Measurements from ENCODE around the gene IL17F. TPM values are rescaled to one million over a fixed set of nuclear protein-coding genes. Genes with fewer than 3 reads are reported as not detected.

IL17F gene
- total RNA-seq, 6 experiments from 2014 or later, result not detected

DNA sequence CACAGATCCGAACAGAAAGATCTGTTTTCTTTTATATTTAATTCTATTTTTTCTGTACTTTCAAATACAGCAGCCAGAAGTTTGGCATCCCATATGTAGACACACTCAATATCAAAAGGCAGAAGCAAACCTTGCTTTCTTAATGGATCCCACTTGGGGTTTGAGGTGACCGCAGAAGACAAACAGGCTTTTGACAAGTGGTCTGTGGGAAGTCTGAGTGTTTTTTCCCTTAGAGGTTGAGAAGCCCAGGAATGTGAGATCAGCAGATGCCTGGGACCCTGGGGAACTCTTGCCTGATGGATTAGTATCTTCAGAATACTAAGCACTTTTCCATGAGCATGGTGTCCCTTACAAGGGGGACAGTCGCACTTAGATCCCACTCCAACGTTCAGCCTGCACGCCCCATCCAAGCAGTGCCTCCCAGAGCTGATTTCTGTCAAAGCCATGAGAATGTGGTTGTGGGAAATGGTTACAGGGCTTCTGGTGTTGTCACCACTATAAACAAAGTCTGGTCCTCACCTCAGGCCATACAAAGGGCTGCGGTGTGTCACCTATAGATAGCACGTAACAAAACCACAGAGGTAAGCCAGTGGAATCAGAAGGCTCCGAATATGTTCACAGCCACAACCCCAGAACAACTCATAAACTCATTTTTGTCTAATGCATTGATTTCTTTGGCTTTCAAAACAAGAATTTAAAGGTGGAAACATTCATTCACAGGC is 12.7 kb downstream of the IL17F start:
- DNase-seq, result no peak
- no peak overlapping the region for H3K4me3 Mint-ChIP-seq
- TF ChIP-seq, protein P1, sequence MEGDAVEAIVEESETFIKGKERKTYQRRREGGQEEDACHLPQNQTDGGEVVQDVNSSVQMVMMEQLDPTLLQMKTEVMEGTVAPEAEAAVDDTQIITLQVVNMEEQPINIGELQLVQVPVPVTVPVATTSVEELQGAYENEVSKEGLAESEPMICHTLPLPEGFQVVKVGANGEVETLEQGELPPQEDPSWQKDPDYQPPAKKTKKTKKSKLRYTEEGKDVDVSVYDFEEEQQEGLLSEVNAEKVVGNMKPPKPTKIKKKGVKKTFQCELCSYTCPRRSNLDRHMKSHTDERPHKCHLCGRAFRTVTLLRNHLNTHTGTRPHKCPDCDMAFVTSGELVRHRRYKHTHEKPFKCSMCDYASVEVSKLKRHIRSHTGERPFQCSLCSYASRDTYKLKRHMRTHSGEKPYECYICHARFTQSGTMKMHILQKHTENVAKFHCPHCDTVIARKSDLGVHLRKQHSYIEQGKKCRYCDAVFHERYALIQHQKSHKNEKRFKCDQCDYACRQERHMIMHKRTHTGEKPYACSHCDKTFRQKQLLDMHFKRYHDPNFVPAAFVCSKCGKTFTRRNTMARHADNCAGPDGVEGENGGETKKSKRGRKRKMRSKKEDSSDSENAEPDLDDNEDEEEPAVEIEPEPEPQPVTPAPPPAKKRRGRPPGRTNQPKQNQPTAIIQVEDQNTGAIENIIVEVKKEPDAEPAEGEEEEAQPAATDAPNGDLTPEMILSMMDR (IDR thresholded peaks at IDR 0.05), result no peak
- H3K27ac Mint-ChIP-seq, result no peak overlapping the region
- H3K36me3 Mint-ChIP-seq (ENCODE audit: low read depth), result no peaks in the 10 kb centered on the region
- peaks cover 9% of the 10 kb centered on the region for H3K27me3 Mint-ChIP-seq (ENCODE audit: insufficient read depth)
- no peaks in the 10 kb centered on the region for H3K9me3 Mint-ChIP-seq
- no peaks in the 10 kb centered on the region for H3K4me1 Mint-ChIP-seq (ENCODE audit: low read depth)

DNA sequence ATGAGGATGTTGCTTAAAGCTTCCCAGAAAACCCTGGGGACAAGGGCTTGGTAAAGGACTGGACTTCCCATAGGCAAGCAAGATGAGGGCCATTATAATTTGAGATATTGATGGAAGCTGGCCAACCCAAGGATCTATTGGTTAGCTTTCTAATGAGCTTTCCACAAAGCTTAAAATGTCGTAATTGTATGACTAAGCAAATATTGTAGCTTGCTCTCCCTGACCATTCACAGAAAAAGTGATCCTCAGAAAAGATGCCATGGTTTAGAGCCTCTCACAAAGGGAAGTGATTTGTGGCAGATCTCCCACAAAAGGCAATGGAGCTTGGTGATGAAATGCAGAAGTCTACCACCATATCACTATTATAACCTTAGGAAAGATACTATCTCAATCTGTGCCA is 13.6 kb downstream of the IL17F start:
- no peak for DNase-seq
- H3K4me1 Mint-ChIP-seq (ENCODE audit: low read depth), result no peaks in the 10 kb centered on the region
- no peak overlapping the region for H3K27ac Mint-ChIP-seq
- TF ChIP-seq, protein P1 (IDR thresholded peaks at IDR 0.05), result no peak
- no peaks in the 10 kb centered on the region for H3K9me3 Mint-ChIP-seq
- H3K36me3 Mint-ChIP-seq (ENCODE audit: low read depth), result no peaks in the 10 kb centered on the region
- H3K27me3 Mint-ChIP-seq (ENCODE audit: insufficient read depth), result peaks cover 6% of the 10 kb centered on the region; the same call in 1 of the 2 replicates
- no peak overlapping the region for H3K4me3 Mint-ChIP-seq

DNA sequence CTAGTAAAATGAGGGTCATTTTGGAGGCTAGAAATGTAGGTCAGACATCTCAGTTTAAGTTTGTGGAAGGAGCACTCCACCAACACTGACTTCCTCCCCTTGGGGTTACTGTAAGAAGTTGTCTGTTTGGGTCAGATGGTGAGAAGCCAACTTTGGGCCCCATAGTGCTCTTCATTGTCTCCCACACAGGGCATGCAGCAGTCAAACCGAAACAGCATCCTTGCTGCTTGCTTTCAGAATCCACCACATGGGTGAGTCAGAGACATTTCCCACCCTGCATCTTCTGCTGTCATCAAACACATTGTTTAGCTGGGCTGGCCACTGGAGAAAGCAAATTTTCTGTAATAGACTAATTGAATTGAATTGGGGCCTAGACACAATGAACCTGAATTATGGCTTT is 16.8 kb downstream of the IL17F start:
- H3K4me3 Mint-ChIP-seq, result no peak overlapping the region
- TF ChIP-seq, protein P1 (IDR thresholded peaks at IDR 0.05), result no peak
- H3K9me3 Mint-ChIP-seq, result no peaks in the 10 kb centered on the region
- H3K4me1 Mint-ChIP-seq (ENCODE audit: low read depth), result no peaks in the 10 kb centered on the region
- no peak overlapping the region for H3K27ac Mint-ChIP-seq
- no peak for DNase-seq
- peaks cover 16% of the 10 kb centered on the region for H3K27me3 Mint-ChIP-seq (ENCODE audit: insufficient read depth)
- H3K36me3 Mint-ChIP-seq (ENCODE audit: low read depth), result no peaks in the 10 kb centered on the region

DNA sequence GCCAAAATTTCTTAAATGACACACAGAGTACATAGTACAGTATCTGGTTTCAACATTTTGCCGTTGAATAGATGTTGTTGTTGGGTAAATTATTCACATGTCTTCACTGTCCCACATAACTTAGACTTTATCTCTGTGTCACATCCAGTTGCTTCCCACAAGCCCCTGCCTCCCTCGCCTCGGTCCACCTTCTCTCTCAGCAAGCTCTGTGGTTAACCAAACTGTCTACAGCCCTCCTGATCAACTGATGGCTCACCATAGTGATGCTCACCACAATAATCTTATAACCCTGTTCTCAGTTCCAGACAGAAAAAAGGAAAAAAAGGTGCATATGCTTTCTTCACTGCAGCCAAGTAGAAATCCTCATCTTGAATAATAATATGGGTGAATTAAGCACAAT is 23.0 kb downstream of the IL17F start:
- H3K27me3 Mint-ChIP-seq (ENCODE audit: insufficient read depth), result peaks cover 16% of the 10 kb centered on the region
- H3K4me1 Mint-ChIP-seq (ENCODE audit: low read depth), result no peaks in the 10 kb centered on the region
- no peaks in the 10 kb centered on the region for H3K9me3 Mint-ChIP-seq
- no peak overlapping the region for H3K4me3 Mint-ChIP-seq
- no peak for DNase-seq
- H3K36me3 Mint-ChIP-seq (ENCODE audit: low read depth), result no peaks in the 10 kb centered on the region
- TF ChIP-seq, protein P1 (IDR thresholded peaks at IDR 0.05), result no peak
- H3K27ac Mint-ChIP-seq, result no peak overlapping the region

DNA sequence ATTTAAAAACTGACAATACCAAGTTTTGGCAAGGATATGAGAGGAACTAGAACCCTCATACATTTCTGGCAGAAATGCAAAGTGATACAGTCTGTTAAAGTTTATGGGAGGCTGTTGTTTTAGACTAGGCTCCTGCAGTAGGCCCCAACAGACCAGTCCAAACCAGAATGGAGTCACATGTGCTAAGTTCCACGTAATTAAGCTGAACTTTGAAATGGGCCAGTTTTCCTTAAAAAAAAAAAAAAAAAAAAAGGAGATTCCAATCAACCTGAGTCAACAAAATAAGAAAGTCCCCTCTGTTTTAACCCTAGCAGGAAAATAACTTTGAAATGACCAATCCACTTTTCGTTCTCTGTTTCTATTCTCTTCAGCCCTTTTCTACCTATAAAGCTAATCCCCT is 26.5 kb downstream of the IL17F start:
- Mint-ChIP-seq H3K27ac (no peak overlapping the region), H3K4me3 (no peak overlapping the region), H3K9me3 (no peaks in the 10 kb centered on the region), H3K27me3 (ENCODE audit: insufficient read depth) (peaks cover 9% of the 10 kb centered on the region), H3K36me3 (ENCODE audit: low read depth) (no peaks in the 10 kb centered on the region), H3K4me1 (ENCODE audit: low read depth) (no peaks in the 10 kb centered on the region)
- TF ChIP-seq, protein P1 (IDR thresholded peaks at IDR 0.05), result no peak
- no peak for DNase-seq

Data from HFFc6 (cell line).